PFSK-1 (cell line): Measurements from ENCODE around the gene APC.

ENCODE experiments used
- FOXP2 ChIP-seq: optimal IDR thresholded peaks from 2 replicates; pipeline ENCODE3; 2011; ENCODE audit warnings: borderline replicate concordance, control low read depth, inconsistent platforms; ENCODE audit not compliant: insufficient read depth; ENCODE audit errors: extremely low read length, extremely low read depth
- POLR2AphosphoS5 ChIP-seq: IDR thresholded peaks from 2 replicates; pipeline ENCODE4 v1.6.1; 2012; ENCODE audit warnings: low read depth, mild to moderate bottlenecking, control low read depth, low read length, moderate library complexity
- REST ChIP-seq, 2 experiments: IDR thresholded peaks; 2 replicates each; pipeline versions ENCODE4 v1.6.1 to v1.8.0; 2011 to 2012; ENCODE audit warnings: low read depth in 2 of 2, low read length in 2 of 2, control low read depth in 1 of 2, inconsistent platforms in 1 of 2, mild to moderate bottlenecking in 1 of 2, moderate library complexity in 1 of 2; ENCODE audit not compliant: insufficient read depth in 1 of 2
- SIN3A ChIP-seq: IDR thresholded peaks from 2 replicates; pipeline ENCODE4 v1.6.1; 2012; ENCODE audit warnings: mild to moderate bottlenecking, low read length, moderate library complexity, borderline replicate concordance; ENCODE audit not compliant: insufficient read depth
- TAF1 ChIP-seq: IDR thresholded peaks from 2 replicates; pipeline ENCODE4 v1.6.1; 2012; ENCODE audit warnings: low read length, control low read depth, borderline replicate concordance; ENCODE audit not compliant: insufficient read depth

The APC gene

GRCh38 chr5:112812549-112812948 is 74.9 kb downstream of the APC start:
- TF ChIP-seq REST (IDR thresholded peaks at IDR 0.05; ENCODE audit: insufficient read depth in 1 of 2, low read depth in 2 of 2, low read length in 2 of 2) (no peak), POLR2AphosphoS5 (no peak), SIN3A (no peak), TAF1 (no peak)

- TF ChIP-seq FOXP2 (no peak), REST (IDR thresholded peaks at IDR 0.05; ENCODE audit: insufficient read depth in 1 of 2, low read depth in 2 of 2, low read length in 2 of 2) (no peak), TAF1 (no peak), SIN3A (no peak), POLR2AphosphoS5 (no peak)
Observed at GRCh38 chr5:112820246-112820645, 82.6 kb downstream of the APC start.

- TF ChIP-seq SIN3A (no peak), REST (IDR thresholded peaks at IDR 0.05; ENCODE audit: insufficient read depth in 1 of 2, low read depth in 2 of 2, low read length in 2 of 2) (no peak), FOXP2 (no peak), POLR2AphosphoS5 (no peak), TAF1 (no peak)
Observed at GRCh38 chr5:112822456-112822855, 84.8 kb downstream of the APC start.

GRCh38 chr5:112823181-112823580 is 85.5 kb downstream of the APC start:
- TF ChIP-seq REST (IDR thresholded peaks at IDR 0.05; ENCODE audit: insufficient read depth in 1 of 2, low read depth in 2 of 2, low read length in 2 of 2) (no peak), TAF1 (no peak), POLR2AphosphoS5 (no peak), SIN3A (no peak), FOXP2 (no peak)

- no peak for TF ChIP-seq SIN3A
- TF ChIP-seq TAF1 = no peak
- TF ChIP-seq FOXP2 = no peak
- TF ChIP-seq REST (IDR thresholded peaks at IDR 0.05; ENCODE audit: insufficient read depth in 1 of 2, low read depth in 2 of 2, low read length in 2 of 2) = no peak
- no peak for TF ChIP-seq POLR2AphosphoS5
Observed at GRCh38 chr5:112823656-112824055, 86.0 kb downstream of the APC start.
